Ascending aorta (tissue), 2 donors: Measurements from ENCODE around the gene COG5. TPM values are rescaled to one million over a fixed set of nuclear protein-coding genes. Genes with fewer than 3 reads are reported as not detected.

ENCODE experiments used
- DNase-seq, 2 donors: peaks; one replicate each; pipeline ENCODE4 v3.0.0-alpha.2; 2019; ENCODE audit warnings: low spot score in 2 of 2
- H3K27ac ChIP-seq, 2 donors: fragments of 200-600 bp; sonication (generic); one replicate each; pipeline ENCODE4 v1.5.1; 2016 to 2017; ENCODE audit warnings: mild to moderate bottlenecking in 1 of 2
- H3K27me3 ChIP-seq: fragments of 200-600 bp; sonication (generic); one replicate; pipeline ENCODE4 v1.5.1; 2017
- H3K36me3 ChIP-seq, 2 donors: fragments of 200-600 bp; sonication (generic); one replicate each; pipeline ENCODE4 v1.5.1; 2016
- H3K4me1 ChIP-seq, 2 donors: fragments of 200-600 bp; sonication (generic); one replicate each; pipeline ENCODE4 v1.5.1; 2016 to 2017; ENCODE audit warnings: mild to moderate bottlenecking in 1 of 2
- H3K4me3 ChIP-seq, 2 donors: fragments of 200-600 bp; sonication (generic); one replicate each; pipeline ENCODE4 v1.5.1; 2016 to 2017; ENCODE audit warnings: mild to moderate bottlenecking in 1 of 2
- H3K9me3 ChIP-seq, 2 donors: fragments of 200-600 bp; sonication (generic); one replicate each; pipeline ENCODE4 v1.5.1; 2016
- intact Hi-C: fragments of 100-400 bp; cut with DNase I; formaldehyde crosslinking; loops from one replicate; pipeline ENCODE4 v1.15.1; 2023
- total RNA-seq: library from RNA; depleted of rRNA; stranded (reverse); fragments of >200 nt; gene quantifications from one replicate; pipeline ENCODE4 v1.1.0, GENCODE V29; 2016
- TF ChIP-seq, protein P1 (sequence below), 3 experiments: fragments of 200-600 bp in 2 of 3; fragments of 450-650 bp in 1 of 3; sonication (generic) in 2 of 3; IDR thresholded peaks; one replicate each; pipeline ENCODE4 v1.5.1; 2016 to 2019; ENCODE audit warnings: antibody characterized with exemption in 3 of 3, mild to moderate bottlenecking in 1 of 3, moderate library complexity in 1 of 3

The COG5 gene
- total RNA-seq, 1 donor from 2014 or later, result 16.8 TPM

DNA sequence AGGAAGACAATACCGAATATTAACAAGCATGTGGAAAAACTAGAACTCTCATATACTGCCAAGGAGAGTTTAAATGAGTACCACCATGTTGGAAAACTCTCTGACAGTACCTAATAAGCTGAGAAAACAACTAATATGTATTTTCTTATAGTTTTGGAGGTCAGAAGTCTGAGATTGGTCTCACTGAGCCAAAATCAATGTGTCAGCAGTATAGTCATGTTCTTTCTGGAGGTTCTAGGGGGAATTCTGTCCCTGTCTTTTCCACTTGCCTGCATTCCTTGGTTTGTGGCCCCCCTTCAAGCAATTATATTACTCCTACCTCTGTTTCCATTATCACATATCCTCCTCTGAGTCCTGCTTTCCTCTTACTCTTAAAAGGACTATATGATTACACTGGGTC is 250.4 kb downstream of the COG5 start:
- H3K27ac ChIP-seq, result no peak overlapping the region
- DNase-seq, result no peak
- intact Hi-C loops, result no loop called here

DNA sequence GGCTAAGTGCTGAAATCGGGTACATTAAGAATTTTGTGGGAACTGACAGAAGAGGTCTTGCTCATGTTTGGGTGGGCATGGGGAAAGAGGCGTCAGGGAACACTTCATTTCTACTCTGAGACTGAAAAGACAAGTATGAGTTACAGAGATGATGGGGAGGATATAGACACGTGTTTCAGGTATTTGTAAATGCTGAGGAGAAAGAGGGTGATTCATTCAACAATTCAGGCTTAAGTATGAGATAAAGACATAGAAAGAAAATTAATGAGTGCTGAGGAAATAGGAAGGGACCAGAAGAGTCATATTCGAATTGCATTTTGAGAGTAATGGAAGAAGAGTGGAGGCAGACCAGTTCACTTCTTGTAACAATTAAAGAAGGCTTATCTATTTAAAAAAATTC is 251.3 kb downstream of the COG5 start:
- H3K9me3 ChIP-seq, result no peaks in the 10 kb centered on the region
- no peak for DNase-seq
- TF ChIP-seq, protein P1, sequence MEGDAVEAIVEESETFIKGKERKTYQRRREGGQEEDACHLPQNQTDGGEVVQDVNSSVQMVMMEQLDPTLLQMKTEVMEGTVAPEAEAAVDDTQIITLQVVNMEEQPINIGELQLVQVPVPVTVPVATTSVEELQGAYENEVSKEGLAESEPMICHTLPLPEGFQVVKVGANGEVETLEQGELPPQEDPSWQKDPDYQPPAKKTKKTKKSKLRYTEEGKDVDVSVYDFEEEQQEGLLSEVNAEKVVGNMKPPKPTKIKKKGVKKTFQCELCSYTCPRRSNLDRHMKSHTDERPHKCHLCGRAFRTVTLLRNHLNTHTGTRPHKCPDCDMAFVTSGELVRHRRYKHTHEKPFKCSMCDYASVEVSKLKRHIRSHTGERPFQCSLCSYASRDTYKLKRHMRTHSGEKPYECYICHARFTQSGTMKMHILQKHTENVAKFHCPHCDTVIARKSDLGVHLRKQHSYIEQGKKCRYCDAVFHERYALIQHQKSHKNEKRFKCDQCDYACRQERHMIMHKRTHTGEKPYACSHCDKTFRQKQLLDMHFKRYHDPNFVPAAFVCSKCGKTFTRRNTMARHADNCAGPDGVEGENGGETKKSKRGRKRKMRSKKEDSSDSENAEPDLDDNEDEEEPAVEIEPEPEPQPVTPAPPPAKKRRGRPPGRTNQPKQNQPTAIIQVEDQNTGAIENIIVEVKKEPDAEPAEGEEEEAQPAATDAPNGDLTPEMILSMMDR (IDR thresholded peaks at IDR 0.05), result no peak
- no peak overlapping the region for H3K4me3 ChIP-seq
- intact Hi-C loops, result no loop called here
- H3K27me3 ChIP-seq, result no peaks in the 10 kb centered on the region
- no peak overlapping the region for H3K27ac ChIP-seq
- H3K4me1 ChIP-seq, result no peaks in the 10 kb centered on the region
- no peaks in the 10 kb centered on the region for H3K36me3 ChIP-seq

More for the DNA sequence above, 250.4 kb downstream of the COG5 start:
- no peaks in the 10 kb centered on the region for H3K4me1 ChIP-seq
- H3K36me3 ChIP-seq, result no peaks in the 10 kb centered on the region
- H3K27me3 ChIP-seq, result no peaks in the 10 kb centered on the region
- no peak overlapping the region for H3K4me3 ChIP-seq
- H3K9me3 ChIP-seq, result no peaks in the 10 kb centered on the region
- TF ChIP-seq, protein P1 (IDR thresholded peaks at IDR 0.05), result no peak

DNA sequence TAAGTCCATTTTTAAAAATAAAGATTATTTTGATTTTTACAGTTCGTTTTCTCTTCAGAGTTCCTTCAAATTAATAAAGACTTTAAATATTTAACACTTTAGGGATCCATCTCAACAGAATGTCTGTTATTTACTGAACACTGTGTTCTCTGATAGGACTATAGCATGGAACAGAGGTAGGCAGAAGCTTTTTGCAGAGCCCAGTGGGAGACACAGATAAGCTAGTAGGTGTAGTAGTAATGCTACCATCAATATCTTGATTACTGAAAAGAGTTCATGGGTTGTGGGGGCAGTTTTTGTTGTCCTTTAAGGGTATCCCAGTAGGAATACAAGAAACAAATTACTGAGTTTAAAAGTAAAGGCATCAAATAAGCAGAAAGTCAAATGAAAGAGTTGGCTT is 254.4 kb downstream of the COG5 start:
- Histone ChIP-seq H3K4me1 (no peaks in the 10 kb centered on the region), H3K27ac (no peak overlapping the region), H3K27me3 (no peaks in the 10 kb centered on the region), H3K9me3 (no peaks in the 10 kb centered on the region), H3K4me3 (no peak overlapping the region), H3K36me3 (no peaks in the 10 kb centered on the region)
- no peak for DNase-seq
- TF ChIP-seq, protein P1 (IDR thresholded peaks at IDR 0.05), result no peak
- intact Hi-C loops, result no loop called here

DNA sequence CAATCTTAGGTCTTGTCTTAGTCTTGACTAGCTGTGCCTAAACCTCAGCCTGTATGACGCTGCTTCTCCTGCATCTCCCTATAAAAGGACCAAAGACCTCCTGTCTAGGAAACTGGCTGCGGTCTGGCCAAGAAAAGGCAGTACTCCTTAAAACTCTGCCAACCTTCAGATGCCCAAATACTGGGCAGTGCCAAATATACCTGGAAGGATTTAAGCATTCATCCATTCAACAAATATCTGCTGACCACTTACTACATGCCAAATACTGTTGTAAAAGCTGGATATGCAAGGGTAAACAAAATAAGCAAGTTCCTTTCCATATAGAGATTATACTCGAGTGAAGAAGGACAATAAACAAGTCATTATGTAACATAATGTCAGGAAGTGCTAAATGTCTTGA is 259.1 kb downstream of the COG5 start:
- Histone ChIP-seq H3K27ac (no peak overlapping the region), H3K27me3 (no peaks in the 10 kb centered on the region), H3K9me3 (no peaks in the 10 kb centered on the region), H3K4me3 (no peak overlapping the region), H3K36me3 (no peaks in the 10 kb centered on the region), H3K4me1 (no peaks in the 10 kb centered on the region)
- no peak for DNase-seq
- intact Hi-C loops, result no loop called here
- TF ChIP-seq, protein P1 (IDR thresholded peaks at IDR 0.05), result no peak

DNA sequence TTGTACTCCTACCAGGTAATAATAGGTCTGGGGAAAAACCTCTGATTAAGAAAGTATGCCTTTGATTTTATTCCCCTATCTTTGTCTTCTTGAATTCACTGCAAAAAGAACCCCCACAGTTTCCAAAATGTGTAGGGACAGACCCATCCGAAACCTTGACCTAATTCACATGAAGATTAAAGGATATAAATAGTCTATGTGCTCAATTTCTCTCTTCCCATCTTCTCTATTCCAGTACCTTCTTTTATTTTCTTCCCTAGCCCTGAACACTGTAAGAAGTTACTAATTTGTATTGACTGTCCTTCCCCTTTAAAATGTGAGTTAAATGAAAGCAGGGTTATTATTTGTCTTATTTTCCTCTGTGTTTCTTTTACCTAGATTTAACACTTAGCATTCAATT is 259.7 kb downstream of the COG5 start:
- Histone ChIP-seq H3K27me3 (no peaks in the 10 kb centered on the region), H3K9me3 (no peaks in the 10 kb centered on the region), H3K4me3 (no peak overlapping the region), H3K4me1 (no peaks in the 10 kb centered on the region), H3K27ac (no peak overlapping the region), H3K36me3 (no peaks in the 10 kb centered on the region)
- DNase-seq, result no peak
- intact Hi-C loops, result no loop called here
- TF ChIP-seq, protein P1 (IDR thresholded peaks at IDR 0.05), result no peak

DNA sequence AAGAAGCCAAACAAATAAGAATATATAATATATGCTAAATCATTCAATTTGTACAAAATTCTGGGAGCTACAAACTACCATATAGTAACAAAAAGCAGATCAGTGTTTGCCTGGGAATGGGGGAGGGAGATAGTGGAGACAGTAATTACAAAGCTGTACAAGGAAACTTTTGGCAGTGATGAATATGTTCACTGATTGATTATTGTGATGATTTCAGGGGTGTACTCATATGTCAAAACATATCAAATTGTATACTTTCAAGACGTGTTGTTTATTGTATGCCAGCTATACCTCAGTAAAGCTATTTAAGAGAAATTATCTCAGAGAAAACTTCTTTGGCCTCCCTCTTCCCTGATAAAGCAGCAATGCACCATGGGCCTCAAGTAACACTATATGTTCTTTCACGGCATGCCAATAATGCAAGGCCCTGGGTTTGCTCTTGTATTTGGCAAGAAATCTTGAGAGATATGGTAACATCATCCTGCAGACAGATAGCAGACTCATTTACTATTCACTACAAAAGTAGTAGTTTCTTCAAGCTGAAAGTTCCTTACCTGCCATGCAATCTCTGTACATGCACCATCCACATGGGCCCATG is 261.4 kb downstream of the COG5 start:
- intact Hi-C loops, result no loop called here
- TF ChIP-seq, protein P1 (IDR thresholded peaks at IDR 0.05), result no peak
- Histone ChIP-seq H3K4me3 (no peak overlapping the region), H3K9me3 (no peaks in the 10 kb centered on the region), H3K4me1 (no peaks in the 10 kb centered on the region), H3K36me3 (no peaks in the 10 kb centered on the region), H3K27me3 (no peaks in the 10 kb centered on the region), H3K27ac (no peak overlapping the region)
- no peak for DNase-seq
